Activated naive CD8-positive, alpha-beta T cell (primary cell): Measurements from ENCODE around the gene GARNL3.

Experiments
- H3K27ac Mint-ChIP-seq: one replicate; pipeline ENCODE4 v1.8.0; 2021; ENCODE audit warnings: mixed read lengths
- H3K27me3 Mint-ChIP-seq: one replicate; pipeline ENCODE4 v1.8.0; 2021; ENCODE audit warnings: mixed read lengths
- H3K36me3 Mint-ChIP-seq: one replicate; pipeline ENCODE4 v1.8.0; 2021; ENCODE audit warnings: mixed read lengths
- H3K4me1 Mint-ChIP-seq: one replicate; pipeline ENCODE4 v1.8.0; 2021; ENCODE audit warnings: low read depth, mixed read lengths
- H3K4me3 Mint-ChIP-seq: one replicate; pipeline ENCODE4 v1.8.0; 2021; ENCODE audit warnings: mild to moderate bottlenecking, mixed read lengths
- H3K9me3 Mint-ChIP-seq: one replicate; pipeline ENCODE4 v1.8.0; 2021; ENCODE audit warnings: low read depth, mixed read lengths

GARNL3 gene

DNA sequence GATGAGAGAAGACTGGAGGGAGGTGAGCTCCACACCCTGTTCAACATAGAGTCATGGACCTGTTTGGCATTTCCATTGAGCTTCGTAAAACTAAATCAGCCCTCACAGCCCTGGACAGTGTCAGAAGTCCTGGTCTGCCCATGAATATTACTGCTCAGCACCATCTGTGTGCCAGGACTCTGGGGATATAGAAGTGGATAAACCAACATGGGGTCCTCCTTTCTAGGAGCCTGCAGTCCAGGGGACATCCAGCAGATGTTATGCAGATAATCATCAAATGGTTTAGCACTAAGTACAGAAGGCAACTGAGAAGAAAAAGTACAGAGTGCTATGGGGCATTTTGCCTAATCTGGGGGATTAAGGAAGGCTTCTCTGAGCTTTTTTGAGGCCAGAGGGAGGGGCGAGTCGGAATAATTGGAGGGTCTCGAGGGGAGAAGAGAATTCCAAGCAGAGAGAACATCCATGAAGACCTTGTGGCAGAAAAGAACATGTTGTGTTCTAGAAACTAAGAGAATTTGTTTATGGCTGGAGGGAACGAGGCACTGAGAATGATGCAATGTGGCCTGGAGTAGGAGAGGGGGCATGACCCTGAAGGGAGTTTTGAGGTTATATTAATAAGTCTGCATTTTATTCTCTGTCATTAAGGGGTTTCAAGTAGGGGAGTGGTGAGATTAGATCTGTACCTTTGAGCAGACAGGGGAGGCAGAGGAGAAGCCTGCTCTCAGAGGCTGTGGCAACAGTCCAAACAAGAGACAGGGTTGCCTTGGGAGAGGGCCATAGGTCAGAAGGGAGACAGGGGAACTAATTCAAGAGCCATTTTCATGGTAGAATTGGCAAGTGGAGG lies 68.9 kb downstream of the GARNL3 start:
- H3K4me1 Mint-ChIP-seq = no peaks in the 10 kb centered on the region
- peaks cover 4% of the 10 kb centered on the region for H3K36me3 Mint-ChIP-seq
- no peaks in the 10 kb centered on the region for H3K9me3 Mint-ChIP-seq
- H3K27me3 Mint-ChIP-seq = peaks cover 4% of the 10 kb centered on the region
- no peak overlapping the region for H3K27ac Mint-ChIP-seq
- H3K4me3 Mint-ChIP-seq = no peak overlapping the region

DNA sequence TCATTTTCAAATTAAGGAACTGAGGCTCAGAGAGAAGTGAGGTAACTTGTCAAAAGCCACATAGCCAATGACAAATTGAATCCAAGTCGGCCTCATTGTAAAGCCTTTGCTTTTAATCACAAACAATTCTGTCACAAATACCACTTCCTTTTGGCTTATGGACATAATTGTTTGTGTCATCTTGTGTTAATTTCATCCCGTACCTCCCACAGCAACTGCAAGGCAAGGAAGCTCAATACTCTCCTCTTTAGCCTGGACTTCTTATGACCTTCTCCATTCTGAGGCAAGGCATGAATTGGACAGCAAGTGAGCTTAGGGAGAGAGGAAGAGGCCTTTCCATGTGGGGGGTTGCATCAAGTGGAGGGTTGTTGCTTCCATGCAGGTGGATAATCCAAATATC lies 70.2 kb downstream of the GARNL3 start:
- no peaks in the 10 kb centered on the region for H3K9me3 Mint-ChIP-seq
- no peak overlapping the region for H3K27ac Mint-ChIP-seq
- no peak overlapping the region for H3K4me3 Mint-ChIP-seq
- H3K4me1 Mint-ChIP-seq = no peaks in the 10 kb centered on the region
- H3K27me3 Mint-ChIP-seq = peaks cover 7% of the 10 kb centered on the region
- H3K36me3 Mint-ChIP-seq = peaks cover 4% of the 10 kb centered on the region

DNA sequence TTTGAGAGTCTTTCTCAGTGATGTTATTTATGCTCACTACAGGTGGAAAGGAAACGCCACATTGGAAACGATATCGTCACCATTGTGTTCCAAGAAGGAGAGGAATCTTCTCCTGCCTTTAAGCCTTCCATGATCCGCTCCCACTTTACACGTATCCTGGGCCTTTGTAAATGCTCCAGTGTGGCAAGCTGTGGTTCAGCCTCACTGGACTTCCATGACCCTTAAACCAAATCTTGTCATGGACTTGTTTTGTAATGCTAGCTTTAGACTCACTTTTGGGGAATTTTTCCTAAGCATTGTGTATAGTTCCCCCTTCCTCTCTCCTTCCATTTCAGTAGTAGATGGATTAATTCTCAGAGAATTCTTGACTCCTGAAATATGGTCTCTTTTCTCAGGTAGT lies 71.5 kb downstream of the GARNL3 start:
- Mint-ChIP-seq H3K4me3 (no peak overlapping the region), H3K4me1 (no peaks in the 10 kb centered on the region), H3K36me3 (peaks cover 9% of the 10 kb centered on the region), H3K9me3 (no peaks in the 10 kb centered on the region), H3K27me3 (peaks cover 9% of the 10 kb centered on the region), H3K27ac (no peak overlapping the region)

DNA sequence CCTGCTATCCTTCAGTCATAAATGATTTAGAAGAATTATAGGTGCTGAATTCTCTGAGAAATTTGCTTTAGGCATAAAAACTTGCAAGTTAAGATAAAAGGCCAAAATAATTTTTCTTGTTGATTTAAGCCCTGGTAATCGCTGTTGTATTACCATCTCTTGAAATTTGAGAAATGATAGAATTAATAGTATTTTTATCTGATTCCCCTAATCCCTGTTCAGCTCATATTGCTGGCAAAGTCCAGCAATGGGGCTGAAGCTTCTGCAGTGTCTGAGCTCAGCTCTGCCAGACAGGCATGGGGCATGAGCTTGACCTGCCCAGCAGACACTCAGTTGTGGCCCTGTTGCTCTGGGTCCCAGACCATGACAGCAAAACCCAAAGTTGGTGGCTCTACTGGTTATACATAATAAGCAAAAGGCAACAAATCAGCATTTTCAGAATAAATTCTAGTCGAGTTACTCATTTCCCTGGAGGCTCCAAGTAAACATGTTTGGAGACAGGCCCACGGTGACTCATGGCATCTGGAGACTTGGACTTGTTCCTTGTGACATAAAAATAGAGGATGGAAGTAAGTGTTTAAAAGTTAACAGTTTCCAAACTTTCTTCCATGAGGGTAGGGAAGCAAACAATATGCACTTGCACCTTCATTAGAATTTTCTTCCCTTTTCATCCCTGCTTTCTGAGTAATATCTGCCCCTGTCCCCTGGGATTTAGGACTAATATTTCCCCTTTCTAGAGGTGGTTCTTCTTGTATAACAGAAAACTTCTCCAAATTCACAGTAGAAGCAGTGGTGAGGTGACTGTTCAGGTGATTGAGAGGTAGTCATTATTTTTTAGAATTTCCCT lies 72.2 kb downstream of the GARNL3 start:
- H3K9me3 Mint-ChIP-seq = no peaks in the 10 kb centered on the region
- H3K4me1 Mint-ChIP-seq = no peaks in the 10 kb centered on the region
- no peak overlapping the region for H3K4me3 Mint-ChIP-seq
- no peak overlapping the region for H3K27ac Mint-ChIP-seq
- peaks cover 9% of the 10 kb centered on the region for H3K36me3 Mint-ChIP-seq
- peaks cover 10% of the 10 kb centered on the region for H3K27me3 Mint-ChIP-seq

DNA sequence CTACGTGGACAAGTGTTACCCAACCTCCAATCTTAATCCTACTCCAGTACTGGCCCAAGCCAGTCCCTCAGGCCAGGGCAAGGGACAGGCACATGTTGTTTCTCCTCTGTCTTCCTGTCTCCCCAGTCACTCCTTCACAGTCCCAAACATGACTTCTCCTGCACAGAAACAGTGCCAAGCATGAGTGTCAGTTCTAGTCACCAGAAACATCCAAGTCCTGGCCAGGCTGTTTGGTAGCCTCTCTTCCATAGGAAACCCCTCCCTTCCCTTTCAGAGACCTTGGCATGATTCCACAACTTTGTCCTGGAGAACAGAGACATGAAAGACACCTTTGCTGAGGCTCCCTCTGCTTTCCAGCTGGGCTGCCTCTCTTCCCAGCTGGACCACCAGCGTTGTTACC lies 76.1 kb downstream of the GARNL3 start:
- Mint-ChIP-seq H3K36me3 (peaks cover 7% of the 10 kb centered on the region), H3K4me3 (no peak overlapping the region), H3K9me3 (no peaks in the 10 kb centered on the region), H3K4me1 (no peaks in the 10 kb centered on the region), H3K27me3 (peaks cover 11% of the 10 kb centered on the region), H3K27ac (no peak overlapping the region)

DNA sequence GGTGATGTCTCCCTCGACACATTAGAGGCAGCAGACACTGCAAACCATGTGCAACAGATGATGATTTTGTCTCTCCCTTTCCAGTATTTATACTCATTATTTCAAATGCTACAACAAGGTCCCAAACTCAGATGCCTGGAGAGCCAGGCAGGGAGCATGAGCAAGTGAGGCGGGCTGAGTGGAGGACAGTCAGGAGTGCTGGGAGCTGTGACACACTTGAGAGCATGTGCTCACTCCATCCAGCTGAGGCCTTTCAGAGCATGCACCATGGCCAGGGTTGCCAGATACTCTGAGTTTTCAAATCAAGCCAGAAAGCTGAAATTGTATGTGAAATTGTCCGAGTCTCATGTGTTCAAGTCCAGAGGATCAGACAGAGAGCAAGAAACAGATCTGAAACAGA lies 76.6 kb downstream of the GARNL3 start:
- Mint-ChIP-seq H3K4me3 (no peak overlapping the region), H3K27me3 (peaks cover 11% of the 10 kb centered on the region), H3K4me1 (no peaks in the 10 kb centered on the region), H3K27ac (no peak overlapping the region), H3K36me3 (peaks cover 7% of the 10 kb centered on the region), H3K9me3 (no peaks in the 10 kb centered on the region)

DNA sequence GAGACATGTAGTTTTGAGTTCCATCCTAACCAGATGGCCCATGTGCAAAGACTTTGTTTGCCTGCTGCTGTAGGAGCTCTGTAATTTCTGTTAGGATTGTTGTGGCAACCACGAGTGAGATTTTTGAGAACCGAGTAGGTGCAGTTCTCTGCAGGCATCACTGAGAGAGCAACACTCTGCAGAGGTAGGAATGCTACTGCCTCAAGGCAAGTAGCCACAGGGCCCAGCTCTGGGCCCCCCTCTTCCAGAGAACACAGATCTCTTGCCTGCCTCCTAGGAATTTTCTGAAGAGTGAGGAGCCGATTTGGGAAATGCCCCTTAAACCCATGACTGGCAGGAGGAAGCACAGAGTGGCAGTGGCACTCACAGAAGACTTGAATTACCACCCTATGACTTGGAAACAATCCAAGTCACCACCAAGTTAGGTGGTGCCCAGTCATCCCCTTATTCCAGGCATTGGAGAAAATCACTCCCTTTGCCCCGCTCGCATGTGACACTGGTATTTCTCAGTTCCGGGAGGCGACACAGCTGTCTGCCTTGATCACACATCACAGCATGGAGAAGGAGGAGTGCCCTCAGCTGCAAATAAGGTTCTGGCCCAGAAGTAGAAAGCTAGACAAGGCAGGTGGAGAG lies 79.9 kb downstream of the GARNL3 start:
- H3K27ac Mint-ChIP-seq = no peak overlapping the region
- H3K4me1 Mint-ChIP-seq = no peaks in the 10 kb centered on the region
- H3K9me3 Mint-ChIP-seq = no peaks in the 10 kb centered on the region
- H3K4me3 Mint-ChIP-seq = no peak overlapping the region
- H3K36me3 Mint-ChIP-seq = peaks cover 7% of the 10 kb centered on the region
- peaks cover 6% of the 10 kb centered on the region for H3K27me3 Mint-ChIP-seq

DNA sequence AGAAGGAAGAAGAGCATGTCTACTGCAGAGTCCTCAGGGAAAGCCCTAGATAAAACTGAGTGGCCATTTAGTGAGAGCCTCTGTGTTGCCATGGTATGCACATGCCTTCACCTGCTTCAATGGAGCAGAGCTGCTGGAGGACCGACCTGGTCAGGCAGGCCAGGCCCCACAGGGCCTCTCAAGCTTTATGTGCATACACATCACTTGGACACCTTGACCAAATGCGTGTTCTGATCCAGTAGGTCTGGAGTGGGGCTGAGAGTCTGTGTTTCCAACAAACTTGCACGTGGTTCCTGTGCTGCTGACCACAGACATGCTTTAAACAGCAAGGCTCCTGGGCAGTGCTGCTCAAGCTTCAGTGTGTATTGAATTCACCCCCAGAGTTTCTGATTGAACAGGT lies 81.0 kb downstream of the GARNL3 start:
- Mint-ChIP-seq H3K9me3 (no peaks in the 10 kb centered on the region), H3K4me3 (no peak overlapping the region), H3K27ac (no peak overlapping the region), H3K36me3 (peaks cover 6% of the 10 kb centered on the region), H3K27me3 (peaks cover 5% of the 10 kb centered on the region), H3K4me1 (no peaks in the 10 kb centered on the region)

DNA sequence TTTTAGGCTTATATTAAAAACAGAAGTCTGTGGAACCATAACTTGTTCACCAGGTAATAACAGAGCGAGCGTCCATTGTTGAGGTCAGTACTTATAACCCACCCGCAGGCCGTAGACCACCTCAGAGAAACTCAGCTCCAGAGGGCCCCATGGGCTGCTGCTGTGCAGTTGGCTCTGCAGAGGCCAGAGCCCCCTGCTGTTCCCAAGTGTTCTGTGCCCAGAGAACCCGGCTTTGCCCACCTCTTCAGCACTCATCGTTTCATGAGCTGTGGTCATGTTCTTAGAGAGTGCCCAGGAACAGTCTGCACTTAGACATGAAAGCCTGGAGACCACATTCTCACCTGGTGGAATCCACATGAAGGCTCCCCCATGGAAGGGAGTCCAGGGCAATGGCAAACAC lies 82.0 kb downstream of the GARNL3 start:
- H3K4me3 Mint-ChIP-seq = no peak overlapping the region
- H3K4me1 Mint-ChIP-seq = no peaks in the 10 kb centered on the region
- H3K9me3 Mint-ChIP-seq = no peaks in the 10 kb centered on the region
- H3K27me3 Mint-ChIP-seq = peaks cover 2% of the 10 kb centered on the region
- no peak overlapping the region for H3K27ac Mint-ChIP-seq
- H3K36me3 Mint-ChIP-seq = no peaks in the 10 kb centered on the region

DNA sequence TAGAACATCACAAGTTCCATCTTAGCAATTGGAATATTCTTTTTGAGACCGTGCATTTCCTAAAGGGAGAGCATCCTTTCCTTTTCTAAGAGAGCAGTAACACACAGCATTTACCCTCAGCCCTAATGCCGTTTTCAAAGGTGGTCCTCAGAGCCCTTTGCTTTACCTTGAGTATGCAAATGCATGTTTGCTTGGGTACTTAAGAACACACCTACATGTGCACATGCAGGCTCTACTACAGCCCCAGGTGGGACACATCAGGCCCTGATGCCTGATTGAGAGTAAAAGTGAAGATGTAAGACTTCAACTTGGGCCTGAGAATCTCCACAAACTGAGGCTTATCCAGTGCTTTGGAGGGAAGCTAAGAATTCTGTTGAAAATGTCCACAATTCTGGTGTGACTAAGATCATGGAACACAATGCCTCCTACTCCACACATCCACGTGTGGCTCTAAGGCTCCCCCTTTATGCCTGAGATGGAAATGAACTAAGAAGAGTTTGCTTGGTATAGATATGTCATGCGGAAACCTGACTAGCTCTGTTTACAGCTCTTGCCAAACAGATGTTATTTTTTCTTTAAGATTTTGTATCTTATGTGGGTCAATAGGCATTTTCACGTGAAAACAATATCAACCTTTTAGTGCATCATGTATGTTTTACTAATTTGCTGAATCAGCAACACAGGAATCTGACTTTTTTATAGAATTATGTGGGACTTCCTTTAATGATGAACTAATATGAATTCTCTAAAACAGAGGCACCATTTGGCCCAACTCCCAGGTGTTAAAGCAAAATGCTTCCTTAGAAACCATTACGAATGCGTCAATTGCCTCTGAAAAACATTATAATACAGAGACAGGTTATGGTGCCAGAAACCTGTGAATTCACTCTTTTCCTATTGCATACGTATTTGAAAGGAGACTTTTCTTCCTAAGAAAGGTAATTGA lies 83.5 kb downstream of the GARNL3 start:
- Mint-ChIP-seq H3K4me1 (no peaks in the 10 kb centered on the region), H3K27me3 (peaks cover 2% of the 10 kb centered on the region), H3K27ac (no peak overlapping the region), H3K36me3 (no peaks in the 10 kb centered on the region), H3K4me3 (no peak overlapping the region), H3K9me3 (no peaks in the 10 kb centered on the region)

DNA sequence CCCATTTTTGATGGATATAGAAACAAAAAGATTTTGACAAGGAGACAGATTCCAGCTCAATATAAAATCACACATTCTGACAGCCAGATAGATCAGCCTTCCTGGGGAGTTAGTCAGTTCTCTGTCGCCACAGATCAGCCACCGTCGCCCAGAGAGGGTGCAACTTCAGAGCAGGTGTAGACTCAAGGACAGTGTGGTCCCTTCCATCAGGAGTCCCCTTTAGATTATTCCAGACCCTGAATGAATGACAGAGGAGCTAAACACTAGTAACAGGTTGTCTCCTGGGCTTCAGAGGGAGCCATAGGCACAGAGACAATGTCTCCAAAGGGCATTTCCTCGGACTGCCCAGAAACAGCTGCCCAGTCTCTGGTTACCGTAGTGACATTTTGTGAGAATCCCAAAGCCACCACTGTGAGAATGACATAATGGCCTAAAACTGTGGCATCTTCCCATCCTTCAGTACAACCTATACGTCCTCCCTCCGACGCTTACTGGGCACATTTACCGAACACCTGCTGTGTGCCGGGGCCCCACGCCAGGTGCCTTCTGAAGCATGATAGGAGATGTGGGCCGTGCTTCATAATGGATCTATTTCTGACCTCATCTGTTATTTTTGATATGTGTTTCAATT lies 85.0 kb downstream of the GARNL3 start:
- Mint-ChIP-seq H3K4me3 (no peak overlapping the region), H3K36me3 (no peaks in the 10 kb centered on the region), H3K9me3 (no peaks in the 10 kb centered on the region)

DNA sequence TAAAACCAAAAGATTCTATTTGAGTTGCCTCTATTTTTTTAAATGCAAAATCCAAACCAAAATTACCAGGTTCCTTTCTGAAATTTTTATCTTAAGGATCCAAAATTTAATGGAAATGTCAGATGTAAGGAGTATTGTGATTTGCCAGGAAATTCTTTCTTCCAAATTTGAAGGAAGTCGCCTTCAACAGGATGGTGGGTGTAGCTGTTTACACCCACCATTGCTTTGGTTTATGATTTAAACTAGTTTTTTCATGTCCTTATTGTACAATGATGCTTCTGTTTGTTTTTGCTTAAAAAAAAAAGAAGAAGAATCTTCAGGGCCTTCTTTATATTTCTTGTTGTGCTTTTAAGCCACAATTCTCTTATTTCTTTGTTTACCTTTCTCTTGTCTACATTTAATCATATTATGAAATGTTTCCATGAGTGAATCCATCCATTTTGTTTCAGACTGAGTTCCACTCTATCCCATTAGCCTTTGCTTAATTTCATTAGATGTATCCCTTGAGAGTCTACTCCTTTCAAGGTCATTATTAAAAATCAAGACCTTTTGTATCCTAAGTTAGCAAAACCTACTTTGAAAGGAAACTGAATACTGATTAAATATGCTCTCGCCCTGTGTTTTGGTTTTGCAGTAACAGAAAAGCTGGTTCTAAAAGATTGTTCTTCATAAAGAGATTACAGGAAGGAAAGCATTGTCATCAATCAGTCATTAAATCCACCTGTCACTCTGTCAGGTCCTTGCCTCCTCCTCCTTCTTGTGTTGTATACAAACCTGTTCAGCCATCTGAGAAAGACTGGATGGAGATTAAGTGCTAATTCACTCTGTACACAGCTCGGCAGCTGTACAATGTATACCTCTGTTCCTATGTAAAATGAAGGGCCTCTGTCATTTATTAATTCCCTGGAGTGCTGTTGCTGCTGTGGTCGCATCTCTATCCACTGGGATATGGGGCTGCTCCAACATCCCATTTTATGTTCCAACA lies 86.9 kb downstream of the GARNL3 start:
- H3K4me3 Mint-ChIP-seq = no peak overlapping the region
- no peaks in the 10 kb centered on the region for H3K9me3 Mint-ChIP-seq
- H3K27ac Mint-ChIP-seq = no peak overlapping the region
- H3K4me1 Mint-ChIP-seq = no peaks in the 10 kb centered on the region
- peaks cover 13% of the 10 kb centered on the region for H3K27me3 Mint-ChIP-seq
- peaks cover 6% of the 10 kb centered on the region for H3K36me3 Mint-ChIP-seq

More for the DNA sequence above, 85.0 kb downstream of the GARNL3 start:
- Mint-ChIP-seq H3K4me1 (no peaks in the 10 kb centered on the region), H3K27ac (no peak overlapping the region), H3K27me3 (peaks cover 2% of the 10 kb centered on the region)

DNA sequence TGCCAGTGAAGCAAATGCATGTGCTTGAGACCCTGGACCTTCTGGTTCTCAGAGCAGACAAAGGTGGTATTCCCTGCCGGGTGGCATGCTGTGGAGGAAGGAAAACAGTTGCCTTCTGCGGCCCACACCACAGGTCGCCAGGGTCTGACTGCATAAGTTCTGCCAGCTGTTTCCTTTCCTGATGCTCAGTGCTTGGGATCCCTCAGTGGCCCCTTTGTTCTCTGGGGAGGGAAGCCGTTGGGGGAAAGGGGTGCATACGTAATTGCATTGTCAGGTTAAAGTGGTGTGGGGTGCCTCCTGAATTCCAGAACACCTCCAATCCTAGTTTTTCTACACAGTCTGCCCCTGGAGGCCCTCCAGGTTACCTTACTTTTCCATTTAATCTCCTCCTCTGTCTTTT lies 89.3 kb downstream of the GARNL3 start:
- H3K4me1 Mint-ChIP-seq = no peaks in the 10 kb centered on the region
- no peak overlapping the region for H3K27ac Mint-ChIP-seq
- peaks cover 13% of the 10 kb centered on the region for H3K27me3 Mint-ChIP-seq
- peaks cover 6% of the 10 kb centered on the region for H3K36me3 Mint-ChIP-seq
- no peak overlapping the region for H3K4me3 Mint-ChIP-seq
- no peaks in the 10 kb centered on the region for H3K9me3 Mint-ChIP-seq
